Karpas-422 (cell line): ENCODE data around the gene ZNF500. TPM values are rescaled to one million over a fixed set of nuclear protein-coding genes. Genes with fewer than 3 reads are reported as not detected.

Experiments used
- DNase-seq: peaks from one replicate; pipeline ENCODE4 v3.0.0-alpha.2; 2015
- H2AFZ ChIP-seq: fragments of 200-600 bp; sonication (generic); 2 replicates; pipeline ENCODE4 v1.6.1; 2014; ENCODE audit warnings: antibody characterized with exemption, low read length, mixed read lengths
- H3K27ac ChIP-seq: fragments of 200-600 bp; sonication (generic); 2 replicates; pipeline ENCODE4 v1.5.1; 2014; ENCODE audit warnings: mild to moderate bottlenecking, low read length, moderate library complexity
- H3K27me3 ChIP-seq: fragments of 200-600 bp; sonication (generic); 2 replicates; pipeline ENCODE4 v1.6.1; 2014; ENCODE audit warnings: low read length, mixed read lengths
- H3K36me3 ChIP-seq: fragments of 200-600 bp; sonication (generic); 2 replicates; pipeline ENCODE4 v1.6.1; 2014; ENCODE audit warnings: low read length, mixed read lengths; ENCODE audit not compliant: insufficient read depth
- H3K4me1 ChIP-seq: fragments of 200-600 bp; sonication (generic); 2 replicates; pipeline ENCODE4 v1.6.1; 2014; ENCODE audit warnings: mild to moderate bottlenecking, low read length, mixed read lengths
- H3K4me2 ChIP-seq: fragments of 200-600 bp; sonication (generic); 2 replicates; pipeline ENCODE4 v1.6.1; 2014; ENCODE audit warnings: low read length, low read depth, mild to moderate bottlenecking; ENCODE audit not compliant: poor library complexity, severe bottlenecking
- H3K4me3 ChIP-seq: fragments of 200-600 bp; sonication (generic); 2 replicates; pipeline ENCODE4 v1.5.1; 2014; ENCODE audit warnings: mild to moderate bottlenecking, antibody characterized with exemption, low read length, mixed read lengths
- H3K79me2 ChIP-seq: fragments of 200-600 bp; sonication (generic); 2 replicates; pipeline ENCODE4 v1.6.1; 2014; ENCODE audit warnings: mild to moderate bottlenecking, low read length, mixed read lengths
- H3K9ac ChIP-seq: fragments of 200-600 bp; sonication (generic); 2 replicates; pipeline ENCODE4 v1.6.0; 2014; ENCODE audit warnings: low read length
- H3K9me2 ChIP-seq: fragments of 200-600 bp; sonication (generic), shearing (Covaris generic); replicated peaks from 2 replicates; pipeline ENCODE4 v1.6.0; 2014; ENCODE audit warnings: mild to moderate bottlenecking, low read length, moderate library complexity; ENCODE audit not compliant: insufficient read depth
- H3K9me3 ChIP-seq: fragments of 300-700, 200-600 bp; sonication (generic); 2 replicates; pipeline ENCODE4 v1.6.1; 2014; ENCODE audit warnings: low read length, mixed read lengths
- H4K20me1 ChIP-seq: fragments of 200-600 bp; sonication (generic); 2 replicates; pipeline ENCODE4 v1.6.1; 2014; ENCODE audit warnings: mild to moderate bottlenecking, antibody characterized with exemption, low read length, low read depth; ENCODE audit not compliant: insufficient read depth
- total RNA-seq: library from RNA; depleted of rRNA; stranded (reverse); fragments of >200 nt; shearing (Covaris generic); gene quantifications from 2 replicates; pipeline ENCODE4 v1.2.3, GENCODE V29; 2014; ENCODE audit warnings: low replicate concordance

The ZNF500 gene
- total RNA-seq, 1 experiment from 2014 or later = 4.9 TPM

GRCh38 chr16:4724661-4725270 lies 42.2 kb downstream of the ZNF500 start:
- H3K4me1 ChIP-seq = no peaks in the 10 kb centered on the region
- no peak overlapping the region for H3K4me2 ChIP-seq
- no peak overlapping the region for H3K9ac ChIP-seq
- H3K79me2 ChIP-seq = no peaks in the 10 kb centered on the region
- no peaks in the 10 kb centered on the region for H3K9me3 ChIP-seq
- DNase-seq = no peak
- no peak overlapping the region for H2AFZ ChIP-seq
- H3K27ac ChIP-seq = no peak overlapping the region
- H3K4me3 ChIP-seq = no peak overlapping the region
- H3K36me3 ChIP-seq = 0 out of 2 replicates have a peak, but pooled peaks cover 3% of the 10 kb centered on the region
- no peaks in the 10 kb centered on the region for H4K20me1 ChIP-seq
- H3K27me3 ChIP-seq = no peaks in the 10 kb centered on the region
- no peaks in the 10 kb centered on the region for H3K9me2 ChIP-seq

GRCh38 chr16:4723071-4723767 lies 43.7 kb downstream of the ZNF500 start:
- H3K27ac ChIP-seq = no peak overlapping the region
- H3K4me3 ChIP-seq = no peak overlapping the region
- H3K9ac ChIP-seq = no peak overlapping the region
- H3K4me2 ChIP-seq = no peak overlapping the region
- peaks cover 13% of the 10 kb centered on the region for H3K4me1 ChIP-seq
- 0 out of 2 replicates have a peak, but pooled peaks cover 3% of the 10 kb centered on the region for H3K36me3 ChIP-seq
- 0 out of 2 replicates have a peak, but pooled peaks cover 4% of the 10 kb centered on the region for H3K79me2 ChIP-seq
- H3K9me2 ChIP-seq = no peaks in the 10 kb centered on the region
- no peaks in the 10 kb centered on the region for H3K9me3 ChIP-seq
- no peaks in the 10 kb centered on the region for H3K27me3 ChIP-seq
- no peaks in the 10 kb centered on the region for H4K20me1 ChIP-seq
- DNase-seq = no peak
- no peak overlapping the region for H2AFZ ChIP-seq

- no peaks in the 10 kb centered on the region for H4K20me1 ChIP-seq
- H3K4me3 ChIP-seq = no peak overlapping the region; the same call in 1 of the 2 replicates
- peaks cover 14% of the 10 kb centered on the region for H3K4me1 ChIP-seq
- peak overlapping the region; percentile 40 for H3K4me2 ChIP-seq
- H3K27ac ChIP-seq = peak overlapping the region; percentile 69
- H3K9me2 ChIP-seq = no peaks in the 10 kb centered on the region
- H3K27me3 ChIP-seq = no peaks in the 10 kb centered on the region
- H3K36me3 ChIP-seq = no peaks in the 10 kb centered on the region
- H2AFZ ChIP-seq = no peak overlapping the region
- no peaks in the 10 kb centered on the region for H3K9me3 ChIP-seq
- no peak for DNase-seq
- H3K79me2 ChIP-seq = 0 out of 2 replicates have a peak, but pooled peaks cover 6% of the 10 kb centered on the region
- H3K9ac ChIP-seq = no peak overlapping the region
Observed at GRCh38 chr16:4718466-4718865, 48.5 kb downstream of the ZNF500 start.

GRCh38 chr16:4714996-4715395 lies 52.0 kb downstream of the ZNF500 start:
- H3K9me3 ChIP-seq = no peaks in the 10 kb centered on the region
- no peaks in the 10 kb centered on the region for H3K9me2 ChIP-seq
- H3K27ac ChIP-seq = no peak overlapping the region
- H3K79me2 ChIP-seq = 0 out of 2 replicates have a peak, but pooled peaks cover 6% of the 10 kb centered on the region
- no peaks in the 10 kb centered on the region for H3K27me3 ChIP-seq
- DNase-seq = no peak
- H3K4me3 ChIP-seq = no peak overlapping the region
- H3K36me3 ChIP-seq = no peaks in the 10 kb centered on the region; the same call in 1 of the 2 replicates
- H4K20me1 ChIP-seq = no peaks in the 10 kb centered on the region
- no peak overlapping the region for H3K9ac ChIP-seq
- H3K4me1 ChIP-seq = peaks cover 14% of the 10 kb centered on the region
- no peak overlapping the region for H2AFZ ChIP-seq
- H3K4me2 ChIP-seq = no peak overlapping the region

- no peaks in the 10 kb centered on the region; the same call in 1 of the 2 replicates for H3K36me3 ChIP-seq
Observed at GRCh38 chr16:4713663-4714501, 53.1 kb downstream of the ZNF500 start.

GRCh38 chr16:4709481-4709880 lies 57.5 kb downstream of the ZNF500 start:
- Histone ChIP-seq H3K4me2 (no peak overlapping the region), H3K36me3 (no peaks in the 10 kb centered on the region; the same call in 1 of the 2 replicates), H3K9ac (no peak overlapping the region), H4K20me1 (no peaks in the 10 kb centered on the region), H3K9me2 (no peaks in the 10 kb centered on the region), H3K4me3 (no peak overlapping the region), H3K4me1 (no peaks in the 10 kb centered on the region), H3K79me2 (no peaks in the 10 kb centered on the region), H2AFZ (no peak overlapping the region), H3K9me3 (no peaks in the 10 kb centered on the region), H3K27ac (no peak overlapping the region), H3K27me3 (no peaks in the 10 kb centered on the region)
- DNase-seq = no peak

More at GRCh38 chr16:4713663-4714501, 53.1 kb downstream of the ZNF500 start:
- no peak for DNase-seq
- no peaks in the 10 kb centered on the region for H3K27me3 ChIP-seq
- H3K79me2 ChIP-seq = 0 out of 2 replicates have a peak, but pooled peaks cover 6% of the 10 kb centered on the region
- H3K4me1 ChIP-seq = peaks cover 8% of the 10 kb centered on the region
- no peaks in the 10 kb centered on the region for H3K9me3 ChIP-seq
- no peak overlapping the region for H3K4me3 ChIP-seq
- H3K9me2 ChIP-seq = no peaks in the 10 kb centered on the region
- H3K27ac ChIP-seq = no peak overlapping the region
- no peak overlapping the region for H2AFZ ChIP-seq
- H3K9ac ChIP-seq = no peak overlapping the region
- H3K4me2 ChIP-seq = no peak overlapping the region
- no peaks in the 10 kb centered on the region for H4K20me1 ChIP-seq

GRCh38 chr16:4706871-4707270 lies 60.1 kb downstream of the ZNF500 start:
- Histone ChIP-seq H3K27ac (no peak overlapping the region), H3K27me3 (no peaks in the 10 kb centered on the region), H3K79me2 (no peaks in the 10 kb centered on the region), H3K4me3 (no peak overlapping the region), H3K4me1 (no peaks in the 10 kb centered on the region), H2AFZ (no peak overlapping the region), H3K9ac (no peak overlapping the region), H3K36me3 (peaks cover 2% of the 10 kb centered on the region; the same call in 1 of the 2 replicates), H3K9me2 (no peaks in the 10 kb centered on the region), H3K4me2 (no peak overlapping the region), H3K9me3 (no peaks in the 10 kb centered on the region), H4K20me1 (no peaks in the 10 kb centered on the region)
- DNase-seq = no peak

GRCh38 chr16:4704913-4705312 lies 62.0 kb downstream of the ZNF500 start:
- no peak overlapping the region for H3K4me3 ChIP-seq
- no peak overlapping the region for H2AFZ ChIP-seq
- no peaks in the 10 kb centered on the region for H4K20me1 ChIP-seq
- H3K4me2 ChIP-seq = no peak overlapping the region
- no peaks in the 10 kb centered on the region for H3K79me2 ChIP-seq
- H3K9me3 ChIP-seq = no peaks in the 10 kb centered on the region
- DNase-seq = no peak
- H3K27ac ChIP-seq = no peak overlapping the region
- H3K27me3 ChIP-seq = no peaks in the 10 kb centered on the region
- H3K36me3 ChIP-seq = peaks cover 2% of the 10 kb centered on the region; the same call in 1 of the 2 replicates
- no peaks in the 10 kb centered on the region for H3K4me1 ChIP-seq
- no peaks in the 10 kb centered on the region for H3K9me2 ChIP-seq
- H3K9ac ChIP-seq = no peak overlapping the region
